ENCODE measurements around the gene ADD3. TPM values are rescaled to one million over a fixed set of nuclear protein-coding genes. Genes with fewer than 3 reads are reported as not detected.
"Not testable (repeated sequence)": the region's sequence is repeated elsewhere in the genome, so short reads cannot be mapped to it uniquely, and the experiment has no call there.

Gene ADD3
- total RNA-seq, 1 donor from 2014 or later = 117 TPM

DNA sequence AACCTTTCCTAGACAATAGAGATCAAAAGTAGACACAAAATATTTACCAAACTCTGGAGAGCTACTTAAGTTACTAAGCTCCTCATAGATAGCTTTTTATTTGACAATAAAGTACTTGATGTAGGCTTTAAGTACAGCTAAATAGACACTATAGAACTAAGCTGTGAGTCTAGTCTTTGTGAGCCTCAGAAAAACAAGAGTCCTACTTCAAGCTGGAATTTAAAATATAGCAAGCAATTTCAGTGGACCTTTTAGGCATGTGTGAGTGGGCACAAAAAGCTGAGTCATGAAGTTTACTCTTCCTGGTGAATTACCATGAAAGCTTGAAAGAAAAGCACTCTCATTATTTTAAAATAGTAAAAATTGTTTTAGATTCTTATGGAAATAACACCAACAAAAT, 76.1 kb downstream of the ADD3 start:
- ATAC-seq (no peak), DNase-seq (no peak)
- intact Hi-C loops (cut with micrococcal nuclease) = no loop called here

DNA sequence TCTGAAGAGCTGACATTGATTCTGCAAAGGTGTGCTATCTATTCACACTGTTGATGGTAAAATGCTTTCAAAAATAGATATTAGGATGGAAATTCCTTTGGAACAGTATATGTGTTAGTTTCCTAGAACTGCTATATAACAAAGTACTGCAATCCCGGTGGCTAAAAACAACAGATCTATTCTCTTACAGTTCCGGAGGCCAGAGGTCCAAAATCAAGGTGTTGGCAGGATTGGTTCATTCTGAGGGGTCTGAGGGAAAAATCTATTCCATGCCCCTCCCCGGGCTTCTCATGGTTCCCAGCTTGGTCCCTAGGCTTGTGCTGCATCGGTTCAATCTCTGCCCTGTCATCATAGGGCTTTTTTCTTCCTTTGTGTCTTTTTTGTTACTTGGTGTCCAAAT, 79.9 kb downstream of the ADD3 start:
- no peak for ATAC-seq
- intact Hi-C loops (cut with micrococcal nuclease) = no loop called here
- no peak for DNase-seq

GRCh38 chr10:110088367-110089104, 80.8 kb downstream of the ADD3 start:
- ATAC-seq (no peak), DNase-seq (no peak)
- intact Hi-C loops (cut with micrococcal nuclease) = no loop called here

GRCh38 chr10:110091830-110092229, 84.0 kb downstream of the ADD3 start:
- DNase-seq (no peak), ATAC-seq (no peak)
- intact Hi-C loops (cut with micrococcal nuclease) = no loop called here

- intact Hi-C loops (cut with micrococcal nuclease) = no loop called here
Measured at GRCh38 chr10:110093722-110094121, 85.9 kb downstream of the ADD3 start.

DNA sequence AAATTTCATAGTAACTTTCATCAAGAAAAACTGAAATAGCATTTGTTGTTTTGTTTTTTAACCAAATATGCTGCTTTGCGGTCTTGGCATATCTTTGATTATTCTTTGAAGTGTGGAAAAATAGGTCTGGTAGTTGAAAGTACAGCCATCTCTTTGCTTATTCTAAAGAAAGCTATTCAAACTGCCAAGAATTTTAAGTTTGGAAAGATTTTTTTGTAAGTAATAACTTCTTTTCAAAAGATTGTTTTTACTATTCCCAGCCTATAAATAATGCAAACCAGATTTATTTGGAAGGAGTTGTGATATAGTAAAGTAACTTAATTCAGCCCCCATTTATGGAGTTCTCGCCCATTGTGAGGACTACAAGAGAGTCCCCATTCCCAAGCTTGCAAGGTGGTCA, 87.0 kb downstream of the ADD3 start:
- DNase-seq (no peak), ATAC-seq (no peak)
- intact Hi-C loops (cut with micrococcal nuclease) = no loop called here

More at GRCh38 chr10:110093722-110094121, 85.9 kb downstream of the ADD3 start:
- no peak for DNase-seq
- ATAC-seq = no peak

GRCh38 chr10:110101464-110102144, 93.8 kb downstream of the ADD3 start:
- ATAC-seq = no peak
- intact Hi-C loops (cut with micrococcal nuclease) = no loop called here
- no peak for DNase-seq

- no peak for ATAC-seq
- no peak for DNase-seq
- intact Hi-C loops (cut with micrococcal nuclease) = no loop called here
Measured at GRCh38 chr10:110103921-110104461, 96.2 kb downstream of the ADD3 start.

DNA sequence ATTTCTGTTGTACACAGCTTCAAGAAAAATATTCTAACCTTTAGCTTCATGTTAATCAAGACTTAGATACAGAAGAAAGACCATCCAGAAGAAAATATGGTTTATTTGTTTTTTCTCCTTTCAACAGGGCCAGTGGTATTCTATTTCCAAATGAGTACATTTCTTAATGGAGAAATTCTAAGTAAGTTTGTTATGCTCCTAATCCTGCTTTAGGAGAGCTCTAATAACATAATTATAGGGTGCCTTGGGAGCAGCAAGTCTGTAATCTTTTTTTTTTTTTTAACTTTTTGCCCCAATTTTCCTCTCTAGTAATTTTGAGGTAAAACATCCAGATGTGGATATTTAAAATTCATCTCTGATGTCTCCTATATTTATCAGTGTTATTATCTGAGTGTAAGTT, 98.1 kb downstream of the ADD3 start:
- ATAC-seq (no peak), DNase-seq (no peak)
- intact Hi-C loops (cut with micrococcal nuclease) = no loop called here

- DNase-seq (no peak), ATAC-seq (no peak)
- intact Hi-C loops (cut with micrococcal nuclease) = no loop called here
Measured at GRCh38 chr10:110107430-110107829, 99.6 kb downstream of the ADD3 start.

- ATAC-seq (no peak), DNase-seq (no peak)
- intact Hi-C loops (cut with micrococcal nuclease) = no loop called here
Measured at GRCh38 chr10:110107887-110108286, 100.1 kb downstream of the ADD3 start.

GRCh38 chr10:110109511-110109910, 101.7 kb downstream of the ADD3 start:
- intact Hi-C loops (cut with micrococcal nuclease) = no loop called here
- DNase-seq (no peak), ATAC-seq (no peak)

- intact Hi-C loops (cut with micrococcal nuclease) = no loop called here
- ATAC-seq (no peak), DNase-seq (no peak)
Measured at GRCh38 chr10:110110338-110110737, 102.6 kb downstream of the ADD3 start.

DNA sequence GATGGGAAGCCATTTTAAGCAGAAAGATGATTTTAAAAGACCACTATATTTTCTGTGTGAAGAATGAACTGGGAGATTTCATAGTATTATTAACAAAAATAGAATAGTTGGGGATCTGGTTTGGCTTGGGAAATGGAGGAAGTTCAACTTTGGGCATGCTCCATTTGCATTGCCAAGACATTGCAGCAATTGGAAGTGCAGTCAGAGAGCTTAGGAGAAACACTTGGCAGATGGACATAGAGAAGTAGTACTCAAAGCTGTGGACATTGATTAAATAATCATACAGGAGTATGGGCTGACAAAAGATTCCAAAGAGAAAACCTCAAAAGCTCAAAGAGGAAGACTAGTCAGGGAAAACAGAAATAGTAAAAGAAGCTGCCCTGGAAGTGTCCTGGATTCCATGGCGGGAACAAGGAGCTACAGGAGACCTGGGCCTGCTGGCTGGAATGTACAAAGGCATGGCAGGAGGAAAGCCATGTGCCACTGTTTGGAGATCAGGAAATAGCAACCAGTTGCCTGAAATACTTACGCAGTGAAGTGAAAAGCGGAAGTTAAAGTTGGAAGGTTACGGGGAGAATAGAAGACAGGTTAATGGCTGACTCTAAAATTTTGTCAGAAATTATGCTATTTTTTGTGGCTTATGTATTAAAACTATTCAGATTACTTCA, 106.0 kb downstream of the ADD3 start:
- intact Hi-C loops (cut with micrococcal nuclease) = no loop called here
- DNase-seq (no peak), ATAC-seq (peak; percentile 60)

- DNase-seq; ATAC-seq; intact Hi-C loops (cut with micrococcal nuclease): not testable (repeated sequence)
Measured at GRCh38 chr10:110114668-110115067, 106.9 kb downstream of the ADD3 start.

GRCh38 chr10:110115784-110116520, 108.2 kb downstream of the ADD3 start:
- DNase-seq = no peak
- ATAC-seq = no peak
- intact Hi-C loops (cut with micrococcal nuclease) = no loop called here

DNA sequence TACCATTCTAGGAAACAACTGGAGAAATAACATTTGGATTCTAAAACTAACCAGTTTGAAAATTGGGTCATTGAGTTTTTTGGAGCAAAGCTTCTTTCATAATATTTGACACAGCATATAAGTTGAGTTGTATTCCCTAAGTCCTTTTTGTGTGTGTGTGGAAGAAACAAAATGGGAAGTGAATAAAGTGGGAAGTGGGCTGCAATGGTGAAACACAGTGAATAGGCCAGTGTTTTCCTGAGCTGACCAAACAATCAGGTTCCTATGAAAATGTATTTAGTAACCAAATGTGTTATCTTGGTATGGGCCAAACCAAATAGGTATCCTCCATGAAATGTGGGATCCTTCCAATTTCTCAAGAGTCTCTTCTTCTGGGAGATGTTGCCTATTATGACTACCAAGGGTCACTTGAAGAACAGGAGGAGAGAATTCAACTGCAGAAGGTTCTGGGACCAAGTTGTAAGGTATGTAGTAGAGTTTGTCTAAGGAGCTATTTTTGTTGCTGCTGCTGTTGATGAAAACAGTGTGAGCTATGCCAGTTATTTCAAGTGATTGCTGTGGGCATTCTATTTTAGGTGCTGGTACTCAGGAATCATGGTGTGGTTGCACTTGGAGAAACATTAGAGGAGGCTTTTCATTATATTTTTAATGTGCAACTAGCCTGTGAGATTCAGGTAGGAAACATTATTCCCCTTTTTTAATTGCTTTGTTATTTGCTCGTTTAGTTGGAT, 111.3 kb downstream of the ADD3 start:
- peak; percentile 94 for ATAC-seq
- intact Hi-C loops (cut with micrococcal nuclease) = no loop called here

GRCh38 chr10:110123594-110123993, 115.8 kb downstream of the ADD3 start:
- ATAC-seq (no peak), DNase-seq (no peak)
- intact Hi-C loops (cut with micrococcal nuclease) = no loop called here

More for the DNA sequence above, 111.3 kb downstream of the ADD3 start:
- no peak for DNase-seq

DNA sequence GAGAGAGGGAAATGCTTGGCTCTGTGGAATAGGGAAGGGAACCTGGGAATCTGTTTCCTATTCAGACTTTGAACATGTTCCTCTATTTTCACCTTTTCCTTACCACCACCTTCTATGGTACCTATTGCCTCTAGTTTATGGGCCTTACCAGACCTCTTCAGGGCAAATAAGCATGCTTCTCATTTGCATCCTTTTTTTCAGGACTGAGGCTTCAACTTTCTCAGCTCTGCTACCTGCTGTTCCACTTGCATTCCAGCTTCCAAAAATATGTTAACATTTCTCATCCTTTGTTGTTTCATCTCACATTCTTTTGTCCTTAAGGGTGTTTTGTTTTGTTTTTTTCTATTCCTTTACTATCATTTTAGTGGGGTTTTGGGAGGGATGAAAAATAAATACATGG, 121.7 kb downstream of the ADD3 start:
- intact Hi-C loops (cut with micrococcal nuclease) = no loop called here
- ATAC-seq = no peak
- no peak for DNase-seq
